OCI-LY7 (cell line): ENCODE results near the gene ERICH2. TPM values are rescaled to one million over a fixed set of nuclear protein-coding genes. Genes with fewer than 3 reads are reported as not detected.

Experiments
- BruUV-seq: library from RNA; stranded (reverse); fragments of 400-500 nt; replicated peaks from 2 replicates; lab custom pipeline; 2021; lab: Mats Ljungman, UMichigan
- CTCF ChIA-PET: fragments of 300-600 bp; sonication (Branson Sonifier 250); formaldehyde crosslinking; loops from one replicate; lab custom pipeline; 2022; ENCODE audit warnings: antibody characterized with exemption; ENCODE audit not compliant: unreplicated experiment; lab: Charles Lee
- POLR2A ChIA-PET: fragments of 300-600 bp; sonication (Branson Sonifier 250); formaldehyde crosslinking; loops from one replicate; lab custom pipeline; 2022; ENCODE audit warnings: antibody characterized with exemption; lab: Charles Lee
- DNase-seq: peaks from one replicate; pipeline ENCODE4 v3.0.0-alpha.2; 2015; ENCODE audit warnings: low spot score
- H2AFZ ChIP-seq: fragments of 200-600 bp; sonication (generic), shearing (Covaris generic); 2 replicates; pipeline ENCODE4 v1.6.1; 2014; ENCODE audit warnings: mild to moderate bottlenecking, antibody characterized with exemption, low read length, moderate library complexity
- H3K27ac ChIP-seq: fragments of 200-600 bp; sonication (generic); 2 replicates; pipeline ENCODE4 v1.5.1; 2014; ENCODE audit warnings: mixed run types, low read depth, mild to moderate bottlenecking, moderate library complexity, low read length, inconsistent platforms; ENCODE audit not compliant: poor library complexity, severe bottlenecking
- H3K36me3 ChIP-seq: fragments of 200-600 bp; sonication (generic); 2 replicates; pipeline ENCODE4 v1.6.1; 2014; ENCODE audit warnings: mild to moderate bottlenecking, antibody characterized with exemption, low read length, moderate library complexity, mixed read lengths; ENCODE audit not compliant: insufficient read depth
- H3K4me1 ChIP-seq: fragments of 200-600 bp; sonication (generic); 2 replicates; pipeline ENCODE4 v1.5.1; 2014; ENCODE audit warnings: mild to moderate bottlenecking, low read length; ENCODE audit not compliant: insufficient read depth, poor library complexity, severe bottlenecking
- H3K4me2 ChIP-seq: fragments of 200-600 bp; sonication (generic); 2 replicates; pipeline ENCODE4 v1.6.1; 2014; ENCODE audit warnings: mild to moderate bottlenecking, low read length
- H3K4me3 ChIP-seq: fragments of 200-600 bp; sonication (generic); 2 replicates; pipeline ENCODE4 v1.5.1; 2014; ENCODE audit warnings: mild to moderate bottlenecking, low read depth, low read length; ENCODE audit not compliant: poor library complexity, severe bottlenecking
- H3K79me2 ChIP-seq: fragments of 200-600 bp; sonication (generic); 2 replicates; pipeline ENCODE4 v1.6.1; 2016; ENCODE audit warnings: low read depth, mild to moderate bottlenecking, low read length, moderate library complexity, mixed read lengths; ENCODE audit not compliant: insufficient read depth
- H3K9me2 ChIP-seq: fragments of 200-600 bp; sonication (generic); 2 replicates; pipeline ENCODE4 v1.6.1; 2016; ENCODE audit warnings: mild to moderate bottlenecking, low read length, mixed read lengths; ENCODE audit not compliant: insufficient read depth
- H3K9me3 ChIP-seq: fragments of 200-600 bp; sonication (generic); 2 replicates; pipeline ENCODE4 v1.6.1; 2014; ENCODE audit warnings: mild to moderate bottlenecking, mixed run types, low read length, mixed read lengths
- H4K20me1 ChIP-seq: fragments of 200-600 bp; sonication (generic); 2 replicates; pipeline ENCODE4 v1.6.1; 2014; ENCODE audit warnings: mild to moderate bottlenecking, antibody characterized with exemption, low read length, moderate library complexity, mixed read lengths; ENCODE audit not compliant: insufficient read depth
- CTCF ChIP-seq: fragments of 200-600 bp; sonication (generic); conservative IDR thresholded peaks from 2 replicates; pipeline ENCODE4 v1.5.1; 2014; ENCODE audit warnings: mild to moderate bottlenecking, antibody characterized with exemption, low read length, moderate library complexity, mixed read lengths
- EZH2phosphoT487 ChIP-seq: fragments of 200-600 bp; sonication (generic); IDR thresholded peaks from 2 replicates; pipeline ENCODE4 v1.6.1; 2018; ENCODE audit warnings: low read depth, borderline replicate concordance, mild to moderate bottlenecking, mixed run types, antibody characterized with exemption, low read length, moderate library complexity, mixed read lengths
- intact Hi-C: fragments of 100-400 bp; cut with micrococcal nuclease; formaldehyde crosslinking; loops from one replicate; pipeline ENCODE4 v1.10.0; 2022; ENCODE audit not compliant: unreplicated experiment
- small RNA-seq: library from RNA; depleted of rRNA; stranded (forward); fragments of <200 nt; gene quantifications from one replicate; pipeline ENCODE3, GENCODE V24; 2014
- total RNA-seq, 2 experiments: library from RNA; depleted of rRNA in 1 of 2; stranded (reverse); fragments of >200 nt in 1 of 2; shearing (Covaris generic) in 1 of 2; gene quantifications; 2 replicates each; pipeline ENCODE4 v1.2.3, GENCODE V29; 2014 to 2022

The ERICH2 gene
- total RNA-seq, 2 experiments from 2014 or later: not detected

GRCh38 chr2:170846314-170846713 lies 76.1 kb downstream of the ERICH2 start:
- H3K9me2 ChIP-seq: no peaks in the 10 kb centered on the region
- no peak overlapping the region for H3K4me3 ChIP-seq
- ChIA-PET CTCF (interaction anchor here (0.5 kb wide), 1 partner anchor 416 kb away, joined by 3 read pairs; no protein-coding TSS in a partner anchor), POLR2A (no interaction called here)
- H3K27ac ChIP-seq: no peak overlapping the region
- no peaks in the 10 kb centered on the region for H3K79me2 ChIP-seq
- DNase-seq: no peak
- H3K4me2 ChIP-seq: no peak overlapping the region
- H3K36me3 ChIP-seq: no peaks in the 10 kb centered on the region
- no TSS peak for BruUV-seq
- no peaks in the 10 kb centered on the region for H4K20me1 ChIP-seq
- no peak for TF ChIP-seq CTCF
- TF ChIP-seq EZH2phosphoT487: no peak
- no peak overlapping the region for H2AFZ ChIP-seq
- intact Hi-C loops: no loop called here
- no peaks in the 10 kb centered on the region for H3K4me1 ChIP-seq
- no peaks in the 10 kb centered on the region for H3K9me3 ChIP-seq

- H3K4me1 ChIP-seq: no peaks in the 10 kb centered on the region
- no peak overlapping the region for H3K27ac ChIP-seq
- no peaks in the 10 kb centered on the region for H4K20me1 ChIP-seq
- H3K9me2 ChIP-seq: no peaks in the 10 kb centered on the region
- no peaks in the 10 kb centered on the region for H3K9me3 ChIP-seq
- CTCF ChIA-PET: no interaction called here
- DNase-seq: no peak
- H3K79me2 ChIP-seq: no peaks in the 10 kb centered on the region
- POLR2A ChIA-PET: interaction anchor here (0.6 to 1.0 kb wide), 2 partner anchors 11 to 1372 kb away, joined by 3 read pairs; no protein-coding TSS in a partner anchor
- H3K4me2 ChIP-seq: no peak overlapping the region
- H3K36me3 ChIP-seq: no peaks in the 10 kb centered on the region
- TF ChIP-seq EZH2phosphoT487 (no peak), CTCF (no peak)
- no peak overlapping the region for H3K4me3 ChIP-seq
- BruUV-seq: no TSS peak
- H2AFZ ChIP-seq: no peak overlapping the region
- intact Hi-C loops: no loop called here
Observed at GRCh38 chr2:170847716-170848115, 77.5 kb downstream of the ERICH2 start.

Small RNAs within 50 kb of the gene (small RNA-seq; reads per million reads assigned to genes)
- gene RF00019: not detected

Other genes starting within 250 kb of the ERICH2 start
- gene SP5, start 55.0 kb upstream of the ERICH2 start, total RNA-seq (2014; rRNA removed; shearing (Covaris generic)): not detected in 2 replicates
- gene SP5, start 55.0 kb upstream of the ERICH2 start, total RNA-seq (2022): not detected in 2 replicates
- not detected in 2 replicates for gene GAD1, start 46.5 kb downstream of the ERICH2 start, total RNA-seq (2014; rRNA removed; shearing (Covaris generic))
- gene GAD1, start 46.5 kb downstream of the ERICH2 start, total RNA-seq (2022): not detected in 2 replicates
- gene GORASP2, start 158.9 kb downstream of the ERICH2 start, total RNA-seq (2014; rRNA removed; shearing (Covaris generic)): 30.7 and 44.2 TPM in 2 replicates
- 84.8 and 94.3 TPM in 2 replicates for gene GORASP2, start 158.9 kb downstream of the ERICH2 start, total RNA-seq (2022)